Measurements from ENCODE around the gene FBRSL1.
"Not testable (repeated sequence)": the region's sequence is repeated elsewhere in the genome, so short reads cannot be mapped to it uniquely, and the experiment has no call there.

FBRSL1 gene

GRCh38 chr12:132529156-132529839, 39.3 kb downstream of the FBRSL1 start:
- TF ChIP-seq CTCF (IDR thresholded peaks at IDR 0.05; ENCODE audit: insufficient read depth, low read length, poor library complexity, severe bottlenecking), result no peak
- Histone ChIP-seq H3K4me3 (replicated peaks; ENCODE audit: low read depth, low read length) (no peak overlapping the region), H3K36me3 (ENCODE audit: control insufficient read depth, insufficient read depth, low read length) (no peaks in the 10 kb centered on the region), H3K27me3 (replicated peaks; ENCODE audit: control insufficient read depth, insufficient read depth, low read length) (no peaks in the 10 kb centered on the region)
- DNase-seq (ENCODE audit: extremely low read depth, insufficient read length), result no peak

- no peaks in the 10 kb centered on the region for H3K27me3 ChIP-seq (replicated peaks; ENCODE audit: control insufficient read depth, insufficient read depth, low read length)
- H3K4me3 ChIP-seq (replicated peaks; ENCODE audit: low read depth, low read length), result no peak overlapping the region
- TF ChIP-seq CTCF (IDR thresholded peaks at IDR 0.05; ENCODE audit: insufficient read depth, low read length, poor library complexity, severe bottlenecking), result no peak
- DNase-seq (ENCODE audit: extremely low read depth, insufficient read length), result no peak
- H3K36me3 ChIP-seq (ENCODE audit: control insufficient read depth, insufficient read depth, low read length), result no peaks in the 10 kb centered on the region
Observed at GRCh38 chr12:132529906-132530305, 40.0 kb downstream of the FBRSL1 start.

GRCh38 chr12:132530447-132530846, 40.5 kb downstream of the FBRSL1 start:
- no peak overlapping the region for H3K4me3 ChIP-seq (replicated peaks; ENCODE audit: low read depth, low read length)
- TF ChIP-seq CTCF (IDR thresholded peaks at IDR 0.05; ENCODE audit: insufficient read depth, low read length, poor library complexity, severe bottlenecking), result no peak
- H3K27me3 ChIP-seq (replicated peaks; ENCODE audit: control insufficient read depth, insufficient read depth, low read length), result no peaks in the 10 kb centered on the region
- no peak for DNase-seq (ENCODE audit: extremely low read depth, insufficient read length)
- H3K36me3 ChIP-seq (ENCODE audit: control insufficient read depth, insufficient read depth, low read length), result no peaks in the 10 kb centered on the region

- Histone ChIP-seq H3K36me3 (ENCODE audit: control insufficient read depth, insufficient read depth, low read length) (no peaks in the 10 kb centered on the region), H3K27me3 (replicated peaks; ENCODE audit: control insufficient read depth, insufficient read depth, low read length) (no peaks in the 10 kb centered on the region), H3K4me3 (replicated peaks; ENCODE audit: low read depth, low read length) (no peak overlapping the region)
- DNase-seq (ENCODE audit: extremely low read depth, insufficient read length), result no peak
- no peak for TF ChIP-seq CTCF (IDR thresholded peaks at IDR 0.05; ENCODE audit: insufficient read depth, low read length, poor library complexity, severe bottlenecking)
Observed at GRCh38 chr12:132530851-132531250, 40.9 kb downstream of the FBRSL1 start.

- not testable (repeated sequence) for H3K27me3 ChIP-seq (replicated peaks; ENCODE audit: control insufficient read depth, insufficient read depth, low read length); H3K4me3 ChIP-seq (replicated peaks; ENCODE audit: low read depth, low read length); H3K36me3 ChIP-seq (ENCODE audit: control insufficient read depth, insufficient read depth, low read length); DNase-seq (ENCODE audit: extremely low read depth, insufficient read length)
Observed at GRCh38 chr12:132532711-132533583, 43.0 kb downstream of the FBRSL1 start.

- no peaks in the 10 kb centered on the region for H3K36me3 ChIP-seq (ENCODE audit: control insufficient read depth, insufficient read depth, low read length)
- no peak for TF ChIP-seq CTCF (IDR thresholded peaks at IDR 0.05; ENCODE audit: insufficient read depth, low read length, poor library complexity, severe bottlenecking)
- no peaks in the 10 kb centered on the region for H3K27me3 ChIP-seq (replicated peaks; ENCODE audit: control insufficient read depth, insufficient read depth, low read length)
- no peak overlapping the region for H3K4me3 ChIP-seq (replicated peaks; ENCODE audit: low read depth, low read length)
- DNase-seq (ENCODE audit: extremely low read depth, insufficient read length), result no peak
Observed at GRCh38 chr12:132533584-132533958, 43.6 kb downstream of the FBRSL1 start.
